GM12892 (cell line): ENCODE measurements around the gene TDP2.
"Not testable (repeated sequence)": the region's sequence is repeated elsewhere in the genome, so short reads cannot be mapped to it uniquely, and the experiment has no call there.

ENCODE experiments used
- POLR2A ChIP-seq: IDR thresholded peaks from 2 replicates; pipeline ENCODE4 v1.6.1; 2011; ENCODE audit warnings: low read depth, low read length, control low read depth
- POLR2AphosphoS5 ChIP-seq: IDR thresholded peaks from 2 replicates; pipeline ENCODE4 v1.6.1; 2011; ENCODE audit warnings: low read depth, low read length, control low read depth
- TAF1 ChIP-seq: IDR thresholded peaks from 2 replicates; pipeline ENCODE4 v1.6.1; 2011; ENCODE audit warnings: low read depth, mild to moderate bottlenecking, control low read depth, low read length, borderline replicate concordance

DNA sequence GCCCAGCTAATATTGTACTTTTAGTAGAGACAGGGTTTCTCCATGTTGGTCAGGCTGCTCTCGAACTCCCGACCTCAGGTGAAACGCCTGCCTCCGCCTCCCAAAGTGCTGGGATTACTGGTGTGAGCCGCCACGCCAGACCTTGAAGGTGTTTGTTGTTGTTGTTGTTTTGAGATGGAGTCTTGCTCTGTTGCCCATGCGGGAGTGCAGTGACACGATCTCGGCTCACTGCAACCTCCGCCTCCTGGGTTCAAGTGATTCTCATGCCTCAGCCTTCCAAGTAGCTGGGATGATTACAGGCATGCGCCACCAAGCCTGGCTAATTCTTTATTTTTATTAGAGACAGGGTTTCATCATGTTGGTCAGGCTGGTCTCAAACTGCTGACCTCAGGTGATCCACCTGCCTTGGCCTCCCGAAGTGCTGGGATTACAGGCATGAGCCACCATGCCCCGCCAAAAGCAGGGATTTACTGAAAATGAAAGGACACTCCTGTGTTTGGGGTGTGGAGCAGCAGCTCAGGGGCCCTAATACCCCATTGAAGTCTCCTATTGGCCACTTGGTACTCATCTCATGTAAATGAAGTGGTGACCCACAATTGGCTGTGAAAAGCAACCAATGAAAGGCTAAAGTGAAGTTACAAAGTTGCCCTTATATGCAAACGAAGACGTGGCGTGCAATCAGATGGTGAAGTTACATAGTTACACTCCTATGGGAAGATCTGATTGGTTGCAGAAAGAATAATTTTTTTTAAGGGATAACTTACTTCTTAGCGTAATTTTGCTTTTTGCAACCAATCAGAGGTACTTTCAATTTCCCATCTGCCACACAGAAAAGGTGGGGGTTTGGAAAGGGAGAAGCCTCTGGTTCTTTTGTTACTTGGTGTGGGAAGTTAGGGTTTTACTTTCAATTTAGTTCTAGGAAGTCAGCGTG is 1.6 kb upstream of the TDP2 start:
- not testable (repeated sequence) for TF ChIP-seq POLR2AphosphoS5, POLR2A, TAF1
